Measurements from ENCODE around the gene ACTG1. TPM values are rescaled to one million over a fixed set of nuclear protein-coding genes. Genes with fewer than 3 reads are reported as not detected.
"Not testable (repeated sequence)": the region's sequence is repeated elsewhere in the genome, so short reads cannot be mapped to it uniquely, and the experiment has no call there.

Gene ACTG1
- total and polyA plus RNA-seq, 9 donors, result 810 to 1,698 (median 1,452) TPM

GRCh38 chr17:81534157-81535006, 21.8 kb upstream of the ACTG1 start:
- Histone ChIP-seq H3K27ac (ENCODE audit: low read length) (no peak overlapping the region), H3K36me3 (ENCODE audit: control insufficient read depth, insufficient read depth, low read length) (peaks cover 7% of the 10 kb centered on the region), H3K9me3 (replicated peaks; ENCODE audit: control insufficient read depth, low read depth, low read length) (no peaks in the 10 kb centered on the region), H3K4me1 (ENCODE audit: control insufficient read depth, insufficient read depth, low read length) (peaks cover 30% of the 10 kb centered on the region), H3K4me3 (ENCODE audit: low read length) (no peak overlapping the region), H3K27me3 (ENCODE audit: control insufficient read depth, insufficient read depth, low read length) (peaks cover 34% of the 10 kb centered on the region)
- 61% methylated on average over 2 of the region's 6 CpGs for WGBS (ENCODE audit: insufficient coverage)
- no peak for DNase-seq

DNA sequence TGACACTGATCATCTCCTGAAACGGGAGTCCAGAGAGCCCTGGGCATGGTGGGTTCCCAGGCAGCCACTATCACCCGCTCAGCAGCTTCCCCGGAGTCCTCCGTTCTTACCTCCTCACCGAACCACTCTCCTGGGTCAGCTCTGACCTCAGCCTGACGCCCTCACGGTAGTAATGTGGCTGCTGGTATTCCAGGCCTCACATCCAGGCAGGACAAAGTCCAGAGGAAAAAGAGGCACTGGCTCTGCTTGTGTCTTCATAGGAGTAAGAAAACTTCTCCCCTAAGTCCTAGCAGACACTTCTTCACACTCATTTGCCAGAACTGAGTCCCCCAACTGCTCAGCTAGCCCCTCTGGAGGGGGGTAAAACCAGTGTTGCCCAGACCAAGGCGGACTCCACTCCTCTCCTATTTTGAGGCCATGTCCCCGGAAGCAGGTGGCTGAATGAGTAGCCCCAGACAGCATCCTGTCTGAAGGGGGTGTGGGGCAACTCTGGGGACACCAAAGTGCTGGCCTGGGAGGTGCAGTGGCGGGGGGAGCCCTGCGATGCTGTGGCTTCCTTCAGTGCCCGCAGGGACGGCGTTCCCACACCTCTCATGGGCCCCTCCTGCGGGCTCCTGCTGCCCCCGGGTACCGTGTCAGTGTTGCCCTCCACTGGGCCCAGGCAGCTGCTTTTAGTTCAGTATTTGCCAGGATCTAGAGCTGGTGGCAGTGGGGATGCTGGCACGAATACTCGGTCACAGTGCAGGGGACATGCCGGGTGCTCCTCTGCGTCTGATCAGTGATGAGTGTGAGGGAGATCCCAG, 20.9 kb upstream of the ACTG1 start:
- Histone ChIP-seq H3K27me3 (ENCODE audit: control insufficient read depth, insufficient read depth, low read length) (peaks cover 42% of the 10 kb centered on the region), H3K4me3 (ENCODE audit: low read length) (no peak overlapping the region), H3K36me3 (ENCODE audit: control insufficient read depth, insufficient read depth, low read length) (no peaks in the 10 kb centered on the region), H3K9me3 (replicated peaks; ENCODE audit: control insufficient read depth, low read depth, low read length) (no peaks in the 10 kb centered on the region), H3K4me1 (ENCODE audit: control insufficient read depth, insufficient read depth, low read length) (peaks cover 26% of the 10 kb centered on the region), H3K27ac (ENCODE audit: low read length) (no peak overlapping the region)
- no peak for DNase-seq
- 63% methylated on average over 6 of the region's 21 CpGs for WGBS (ENCODE audit: insufficient coverage)

DNA sequence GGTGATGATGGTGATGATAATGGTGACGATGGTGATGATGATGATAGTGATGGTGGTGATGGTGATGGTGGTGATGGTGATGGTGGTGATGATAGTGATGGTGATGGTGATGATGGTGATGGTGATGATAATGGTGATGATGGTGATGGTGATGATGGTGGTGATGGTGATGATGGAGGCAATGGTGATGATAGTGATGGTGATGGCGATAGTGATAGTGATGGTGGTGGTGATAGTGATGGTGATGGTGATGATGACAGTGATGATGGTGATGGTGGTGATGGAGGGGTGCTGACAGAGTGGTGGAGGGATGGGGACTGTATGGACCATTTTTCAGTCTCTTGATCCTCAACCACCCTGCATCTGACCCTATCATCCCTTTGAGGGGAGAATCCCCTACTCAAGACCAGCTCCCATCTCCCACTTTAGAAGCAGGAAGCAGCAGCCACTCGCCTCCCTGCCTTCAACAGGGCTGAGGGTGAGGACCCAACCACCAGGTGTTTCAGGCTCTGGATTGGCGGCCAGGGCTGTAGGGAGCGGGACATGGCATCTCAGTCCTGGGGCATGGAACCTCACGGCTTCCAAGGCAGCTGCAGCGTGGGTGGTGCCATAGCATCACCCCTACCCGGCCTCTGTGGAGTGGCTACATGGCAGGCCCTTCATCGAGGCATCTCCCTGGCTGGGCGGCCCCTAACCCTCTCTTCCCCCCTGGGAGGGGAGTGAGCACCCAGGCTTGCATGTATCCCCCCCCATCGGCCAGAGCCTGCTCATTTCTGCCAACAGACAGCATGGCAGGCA, 20.1 kb upstream of the ACTG1 start:
- no peak for DNase-seq
- WGBS (ENCODE audit: insufficient coverage), result 90% methylated on average over 11 of the region's 11 CpGs
- Histone ChIP-seq H3K4me3 (ENCODE audit: low read length) (no peak overlapping the region), H3K27ac (ENCODE audit: low read length) (no peak overlapping the region), H3K36me3 (ENCODE audit: control insufficient read depth, insufficient read depth, low read length) (no peaks in the 10 kb centered on the region), H3K4me1 (ENCODE audit: control insufficient read depth, insufficient read depth, low read length) (peaks cover 24% of the 10 kb centered on the region), H3K9me3 (replicated peaks; ENCODE audit: control insufficient read depth, low read depth, low read length) (no peaks in the 10 kb centered on the region), H3K27me3 (ENCODE audit: control insufficient read depth, insufficient read depth, low read length) (peaks cover 48% of the 10 kb centered on the region)

DNA sequence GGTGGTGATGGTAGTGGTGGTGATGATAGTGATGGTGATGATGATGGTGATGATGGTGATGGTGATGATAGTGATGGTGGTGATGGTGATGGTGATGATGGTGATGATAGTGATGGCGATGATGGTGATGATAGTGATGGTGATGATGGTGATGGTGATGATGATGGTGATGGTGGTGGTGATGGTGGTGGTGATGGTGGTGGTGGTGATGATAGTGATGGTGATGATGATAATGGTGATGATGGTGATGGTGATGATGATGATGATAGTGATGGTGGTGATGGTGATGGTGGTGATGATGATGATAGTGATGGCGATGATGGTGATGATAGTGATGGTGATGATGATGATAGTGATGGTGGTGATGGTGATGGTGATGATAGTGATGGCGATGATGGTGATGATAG, 19.4 kb upstream of the ACTG1 start:
- peaks cover 48% of the 10 kb centered on the region for H3K27me3 ChIP-seq (ENCODE audit: control insufficient read depth, insufficient read depth, low read length)
- 98% methylated on average over 3 of the region's 3 CpGs for WGBS (ENCODE audit: insufficient coverage)

DNA sequence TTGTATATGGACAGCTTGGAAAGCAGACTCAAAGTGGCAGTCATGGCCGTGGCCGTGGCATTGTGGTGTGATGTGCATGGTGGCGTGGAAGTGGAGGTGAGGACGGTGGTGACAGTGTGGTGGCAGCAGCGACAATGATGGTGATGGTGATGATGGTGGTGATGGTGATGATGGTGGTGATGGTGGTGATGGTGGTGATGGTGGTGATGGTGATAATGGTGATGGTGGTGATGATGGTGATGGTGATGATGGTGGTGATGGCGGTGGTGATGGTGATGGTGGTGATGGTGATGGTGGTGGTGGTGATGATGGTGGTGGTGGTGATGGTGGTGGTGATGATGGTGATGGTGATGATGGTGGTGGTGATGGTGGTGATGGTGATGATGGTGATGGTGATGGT, 18.4 kb upstream of the ACTG1 start:
- 92% methylated on average over 6 of the region's 6 CpGs for WGBS (ENCODE audit: insufficient coverage)
- peaks cover 43% of the 10 kb centered on the region for H3K27me3 ChIP-seq (ENCODE audit: control insufficient read depth, insufficient read depth, low read length)
- H3K4me1 ChIP-seq (ENCODE audit: control insufficient read depth, insufficient read depth, low read length), result peaks cover 20% of the 10 kb centered on the region
- not testable (repeated sequence) for H3K27ac ChIP-seq (ENCODE audit: low read length); DNase-seq; H3K36me3 ChIP-seq (ENCODE audit: control insufficient read depth, insufficient read depth, low read length); H3K4me3 ChIP-seq (ENCODE audit: low read length); H3K9me3 ChIP-seq (replicated peaks; ENCODE audit: control insufficient read depth, low read depth, low read length)

More for the DNA sequence above, 19.4 kb upstream of the ACTG1 start:
- H3K27ac ChIP-seq (ENCODE audit: low read length); DNase-seq; H3K4me3 ChIP-seq (ENCODE audit: low read length); H3K36me3 ChIP-seq (ENCODE audit: control insufficient read depth, insufficient read depth, low read length); H3K9me3 ChIP-seq (replicated peaks; ENCODE audit: control insufficient read depth, low read depth, low read length): not testable (repeated sequence)
- H3K4me1 ChIP-seq (ENCODE audit: control insufficient read depth, insufficient read depth, low read length), result peaks cover 24% of the 10 kb centered on the region

GRCh38 chr17:81529437-81529803, 16.8 kb upstream of the ACTG1 start:
- no peak overlapping the region for H3K4me3 ChIP-seq (ENCODE audit: low read length)
- no peak overlapping the region for H3K27ac ChIP-seq (ENCODE audit: low read length)
- WGBS (ENCODE audit: insufficient coverage), result 76% methylated on average over 3 of the region's 6 CpGs
- H3K4me1 ChIP-seq (ENCODE audit: control insufficient read depth, insufficient read depth, low read length), result peaks cover 24% of the 10 kb centered on the region
- no peaks in the 10 kb centered on the region for H3K36me3 ChIP-seq (ENCODE audit: control insufficient read depth, insufficient read depth, low read length)
- H3K27me3 ChIP-seq (ENCODE audit: control insufficient read depth, insufficient read depth, low read length), result peaks cover 43% of the 10 kb centered on the region
- no peak for DNase-seq
- no peaks in the 10 kb centered on the region for H3K9me3 ChIP-seq (replicated peaks; ENCODE audit: control insufficient read depth, low read depth, low read length)

GRCh38 chr17:81528651-81529436, 16.2 kb upstream of the ACTG1 start:
- Histone ChIP-seq H3K4me1 (ENCODE audit: control insufficient read depth, insufficient read depth, low read length) (peaks cover 23% of the 10 kb centered on the region), H3K9me3 (replicated peaks; ENCODE audit: control insufficient read depth, low read depth, low read length) (no peaks in the 10 kb centered on the region), H3K27me3 (ENCODE audit: control insufficient read depth, insufficient read depth, low read length) (peaks cover 46% of the 10 kb centered on the region), H3K27ac (ENCODE audit: low read length) (no peak overlapping the region), H3K36me3 (ENCODE audit: control insufficient read depth, insufficient read depth, low read length) (no peaks in the 10 kb centered on the region), H3K4me3 (ENCODE audit: low read length) (no peak overlapping the region)
- WGBS (ENCODE audit: insufficient coverage), result 83% methylated on average over 54 of the region's 62 CpGs
- DNase-seq, result no peak

DNA sequence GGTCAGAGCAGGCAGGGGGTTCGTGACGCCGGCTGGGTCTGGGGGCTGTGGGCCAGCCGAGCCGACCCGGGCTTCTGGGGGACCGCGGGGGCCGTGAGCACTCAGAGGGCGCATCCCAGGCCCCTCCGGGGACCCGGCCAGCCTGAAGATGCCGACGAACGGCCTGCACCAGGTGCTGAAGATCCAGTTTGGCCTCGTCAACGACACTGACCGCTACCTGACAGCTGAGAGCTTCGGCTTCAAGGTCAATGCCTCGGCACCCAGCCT, 15.7 kb upstream of the ACTG1 start:
- no peaks in the 10 kb centered on the region for H3K36me3 ChIP-seq (ENCODE audit: control insufficient read depth, insufficient read depth, low read length)
- peaks cover 29% of the 10 kb centered on the region for H3K4me1 ChIP-seq (ENCODE audit: control insufficient read depth, insufficient read depth, low read length)
- peaks cover 49% of the 10 kb centered on the region for H3K27me3 ChIP-seq (ENCODE audit: control insufficient read depth, insufficient read depth, low read length)
- WGBS (ENCODE audit: insufficient coverage), result 50% methylated on average over 20 of the region's 20 CpGs
- DNase-seq, result no peak
- no peaks in the 10 kb centered on the region for H3K9me3 ChIP-seq (replicated peaks; ENCODE audit: control insufficient read depth, low read depth, low read length)
- H3K4me3 ChIP-seq (ENCODE audit: low read length), result no peak overlapping the region
- no peak overlapping the region for H3K27ac ChIP-seq (ENCODE audit: low read length)

DNA sequence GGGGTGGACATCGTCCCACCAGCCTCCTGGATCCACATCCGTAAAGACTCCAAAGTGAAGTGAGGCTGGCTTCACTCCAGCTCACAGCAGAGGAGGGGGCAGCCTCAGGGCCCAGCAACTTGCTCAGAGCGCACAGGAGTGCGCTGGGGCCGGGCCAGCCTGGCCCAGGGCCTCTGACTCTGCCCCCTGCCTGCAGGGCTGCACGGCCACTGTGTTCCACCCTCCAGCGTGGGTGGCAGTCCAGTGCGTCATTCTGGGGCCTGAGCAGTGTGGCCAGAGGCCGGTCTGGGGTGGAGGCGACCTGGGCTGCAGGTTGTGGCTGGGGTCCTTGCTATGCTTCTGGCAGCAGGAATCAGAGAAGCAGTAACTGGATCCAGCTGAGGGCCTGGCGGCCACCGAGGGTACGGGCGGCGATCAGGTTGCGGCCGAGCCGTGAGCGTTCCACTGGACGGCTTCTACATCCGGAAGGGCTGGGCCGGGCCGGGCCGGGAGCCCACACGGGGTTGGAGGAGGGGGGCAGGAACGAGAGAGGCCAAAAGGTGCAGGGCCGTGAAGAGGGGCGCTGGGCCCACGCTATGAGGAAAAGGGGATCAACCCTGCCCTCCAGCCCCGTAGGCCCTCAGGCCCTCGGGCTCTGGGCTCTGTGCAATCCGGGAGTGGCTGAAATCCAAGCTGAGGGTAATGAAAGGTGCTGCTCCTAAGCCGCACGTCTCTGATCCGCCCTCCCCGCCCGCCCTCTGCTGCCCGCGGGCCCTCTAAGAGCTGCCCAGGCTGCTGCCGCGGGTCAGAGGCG, 15.2 kb upstream of the ACTG1 start, which contains the start of gene FSCN2:
Gene FSCN2, plus strand, starts transcription at position 787 of the 793 bp plus-strand sequence. CDS start 155 bp downstream, outside the sequence.
- Histone ChIP-seq H3K36me3 (ENCODE audit: control insufficient read depth, insufficient read depth, low read length) (no peaks in the 10 kb centered on the region), H3K9me3 (replicated peaks; ENCODE audit: control insufficient read depth, low read depth, low read length) (no peaks in the 10 kb centered on the region), H3K27ac (ENCODE audit: low read length) (no peak within 1 kb of the TSS), H3K4me3 (ENCODE audit: low read length) (no peak within 1 kb of the TSS), H3K4me1 (ENCODE audit: control insufficient read depth, insufficient read depth, low read length) (peaks cover 34% of the 10 kb centered on the region), H3K27me3 (ENCODE audit: control insufficient read depth, insufficient read depth, low read length) (peaks cover 50% of the 10 kb centered on the region)
- DNase-seq, result no peak
- 16% methylated on average over 40 of the region's 42 CpGs for WGBS (ENCODE audit: insufficient coverage)

All from muscle of leg (tissue), 11 donors.